ENCODE measurements around the gene NKD2. TPM values are rescaled to one million over a fixed set of nuclear protein-coding genes. Genes with fewer than 3 reads are reported as not detected.

Gene NKD2
- total RNA-seq, 1 donor from 2014 or later, result 28.3 TPM

GRCh38 chr5:1075555-1075881 is 66.9 kb downstream of the NKD2 start:
- peaks cover 3% of the 10 kb centered on the region for H3K36me3 Mint-ChIP-seq (ENCODE audit: insufficient read depth)
- H3K9me3 Mint-ChIP-seq (ENCODE audit: low read depth), result no peaks in the 10 kb centered on the region
- no peaks in the 10 kb centered on the region for H3K4me1 Mint-ChIP-seq (ENCODE audit: low read depth)
- no peak overlapping the region for H3K27ac Mint-ChIP-seq
- no peak for TF ChIP-seq CTCF (IDR thresholded peaks at IDR 0.05; ENCODE audit: unreplicated experiment)
- DNase-seq (ENCODE audit: low spot score, unreplicated experiment), result no peak
- no peak overlapping the region for H3K4me3 Mint-ChIP-seq (ENCODE audit: low read depth)
- no peaks in the 10 kb centered on the region for H3K27me3 Mint-ChIP-seq

- no peak overlapping the region for H3K27ac Mint-ChIP-seq
- no peaks in the 10 kb centered on the region for H3K4me1 Mint-ChIP-seq (ENCODE audit: low read depth)
- no peak for TF ChIP-seq CTCF (IDR thresholded peaks at IDR 0.05; ENCODE audit: unreplicated experiment)
- no peaks in the 10 kb centered on the region for H3K27me3 Mint-ChIP-seq
- no peak overlapping the region for H3K4me3 Mint-ChIP-seq (ENCODE audit: low read depth)
- DNase-seq (ENCODE audit: low spot score, unreplicated experiment), result no peak
- peaks cover 4% of the 10 kb centered on the region for H3K36me3 Mint-ChIP-seq (ENCODE audit: insufficient read depth)
- no peaks in the 10 kb centered on the region for H3K9me3 Mint-ChIP-seq (ENCODE audit: low read depth)
Measured at GRCh38 chr5:1075931-1076330, 67.3 kb downstream of the NKD2 start.

GRCh38 chr5:1076406-1076805 is 67.8 kb downstream of the NKD2 start:
- H3K36me3 Mint-ChIP-seq (ENCODE audit: insufficient read depth), result peaks cover 5% of the 10 kb centered on the region
- no peaks in the 10 kb centered on the region for H3K27me3 Mint-ChIP-seq
- H3K4me3 Mint-ChIP-seq (ENCODE audit: low read depth), result no peak overlapping the region
- TF ChIP-seq CTCF (IDR thresholded peaks at IDR 0.05; ENCODE audit: unreplicated experiment), result no peak
- H3K9me3 Mint-ChIP-seq (ENCODE audit: low read depth), result no peaks in the 10 kb centered on the region
- H3K27ac Mint-ChIP-seq, result peak overlapping the region; percentile 37
- no peak for DNase-seq (ENCODE audit: low spot score, unreplicated experiment)
- no peaks in the 10 kb centered on the region for H3K4me1 Mint-ChIP-seq (ENCODE audit: low read depth)

- no peaks in the 10 kb centered on the region for H3K4me1 Mint-ChIP-seq (ENCODE audit: low read depth)
- H3K9me3 Mint-ChIP-seq (ENCODE audit: low read depth), result no peaks in the 10 kb centered on the region
Measured at GRCh38 chr5:1077026-1077425, 68.4 kb downstream of the NKD2 start.

GRCh38 chr5:1077491-1078020 is 69.0 kb downstream of the NKD2 start:
- DNase-seq (ENCODE audit: low spot score, unreplicated experiment), result no peak

More at GRCh38 chr5:1077026-1077425, 68.4 kb downstream of the NKD2 start:
- H3K27ac Mint-ChIP-seq, result no peak overlapping the region
- no peaks in the 10 kb centered on the region for H3K27me3 Mint-ChIP-seq
- no peak for DNase-seq (ENCODE audit: low spot score, unreplicated experiment)
- no peak overlapping the region for H3K4me3 Mint-ChIP-seq (ENCODE audit: low read depth)
- H3K36me3 Mint-ChIP-seq (ENCODE audit: insufficient read depth), result peaks cover 5% of the 10 kb centered on the region
- TF ChIP-seq CTCF (IDR thresholded peaks at IDR 0.05; ENCODE audit: unreplicated experiment), result no peak

More at GRCh38 chr5:1077491-1078020, 69.0 kb downstream of the NKD2 start:
- peaks cover 5% of the 10 kb centered on the region for H3K36me3 Mint-ChIP-seq (ENCODE audit: insufficient read depth)
- no peak overlapping the region for H3K27ac Mint-ChIP-seq
- H3K4me3 Mint-ChIP-seq (ENCODE audit: low read depth), result no peak overlapping the region
- no peak for TF ChIP-seq CTCF (IDR thresholded peaks at IDR 0.05; ENCODE audit: unreplicated experiment)
- H3K4me1 Mint-ChIP-seq (ENCODE audit: low read depth), result no peaks in the 10 kb centered on the region
- no peaks in the 10 kb centered on the region for H3K9me3 Mint-ChIP-seq (ENCODE audit: low read depth)
- H3K27me3 Mint-ChIP-seq, result no peaks in the 10 kb centered on the region
